Stimulated activated naive CD8-positive, alpha-beta T cell treated with anti-CD3 and anti-CD28 coated beads, Interleukin-15, Interleukin-2, amounts not matched to agents 100 U/mL and 50 U/mL, for 24 hours (primary cell): ENCODE results near the gene ZNF677.
"Not testable (repeated sequence)": the region's sequence is repeated elsewhere in the genome, so short reads cannot be mapped to it uniquely, and the experiment has no call there.

Experiments used
- ATAC-seq: fragments of 150-1000 bp; cut with Tn5 transposase; one replicate; pipeline ENCODE4 v1.10.0; 2021
- DNase-seq: peaks from one replicate; pipeline ENCODE4 v3.0.0; 2021

The ZNF677 gene

GRCh38 chr19:53254411-53255341, at the start of gene ZNF677:
Gene ZNF677 (minus strand): TSS chr19:53254873. CDS start chr19:53251550, 3,323 bp downstream.
- DNase-seq (peak; percentile 81), ATAC-seq (peak; percentile 100)

- ATAC-seq: not testable (repeated sequence)
Measured at GRCh38 chr19:53301341-53301740, 46.7 kb upstream of the ZNF677 start.

GRCh38 chr19:53294786-53295441, 40.2 kb upstream of the ZNF677 start:
- ATAC-seq (no peak), DNase-seq (no peak)

More at GRCh38 chr19:53301341-53301740, 46.7 kb upstream of the ZNF677 start:
- not testable (repeated sequence) for DNase-seq

GRCh38 chr19:53290758-53291549, 36.3 kb upstream of the ZNF677 start:
- DNase-seq (no peak), ATAC-seq (no peak)

GRCh38 chr19:53285087-53285486, 30.4 kb upstream of the ZNF677 start:
- DNase-seq (no peak), ATAC-seq (no peak)

GRCh38 chr19:53281947-53282346, 27.3 kb upstream of the ZNF677 start:
- peak; percentile 5 for DNase-seq

GRCh38 chr19:53275480-53275879, 20.8 kb upstream of the ZNF677 start:
- ATAC-seq (no peak), DNase-seq (no peak)

More at GRCh38 chr19:53281947-53282346, 27.3 kb upstream of the ZNF677 start:
- ATAC-seq: not testable (repeated sequence)

GRCh38 chr19:53272044-53272443, 17.4 kb upstream of the ZNF677 start:
- no peak for DNase-seq
- no peak for ATAC-seq

GRCh38 chr19:53269861-53270260, 15.2 kb upstream of the ZNF677 start:
- not testable (repeated sequence) for ATAC-seq, DNase-seq

- DNase-seq, ATAC-seq: not testable (repeated sequence)
Measured at GRCh38 chr19:53267623-53268022, 12.9 kb upstream of the ZNF677 start, which contains the start of gene VN1R4. Gene VN1R4 (minus strand): TSS chr19:53267723. CDS start chr19:53267665, 58 bp downstream.

GRCh38 chr19:53257715-53258342, 3.2 kb upstream of the ZNF677 start, which contains the start of gene VN1R2:
Gene VN1R2 (plus strand): TSS chr19:53258292. CDS start chr19:53258376, 84 bp downstream.
- ATAC-seq, DNase-seq: not testable (repeated sequence)

- DNase-seq (no peak), ATAC-seq (no peak)
Measured at GRCh38 chr19:53246498-53246897, 8.2 kb downstream of the ZNF677 start.

- no peak for ATAC-seq
- no peak for DNase-seq
Measured at GRCh38 chr19:53237114-53237777, 17.4 kb downstream of the ZNF677 start.

GRCh38 chr19:53224606-53225005, 30.1 kb downstream of the ZNF677 start:
- DNase-seq: no peak
- ATAC-seq: no peak

- ATAC-seq, DNase-seq: not testable (repeated sequence)
Measured at GRCh38 chr19:53222716-53223115, 32.0 kb downstream of the ZNF677 start.

- DNase-seq (no peak), ATAC-seq (no peak)
Measured at GRCh38 chr19:53212703-53213320, 41.9 kb downstream of the ZNF677 start.

GRCh38 chr19:53211554-53211953, 43.1 kb downstream of the ZNF677 start:
- ATAC-seq, DNase-seq: not testable (repeated sequence)

- DNase-seq (peak; percentile 98), ATAC-seq (peak; percentile 92)
Measured at GRCh38 chr19:53196777-53197396, 57.8 kb downstream of the ZNF677 start.

GRCh38 chr19:53195265-53195903, 59.3 kb downstream of the ZNF677 start:
- ATAC-seq: peak; percentile 44
- peak; percentile 65 for DNase-seq
